HepG2 (cell line): ENCODE results near the gene ACTN2. TPM values are rescaled to one million over a fixed set of nuclear protein-coding genes. Genes with fewer than 3 reads are reported as not detected.

ENCODE experiments used
- ATAC-seq: fragments of 200-7000 bp; cut with Tn5 transposase; 3 replicates; pipeline ENCODE4 v1.9.1; 2020; ENCODE audit warnings: mild to moderate bottlenecking, moderate library complexity
- BruUV-seq: library from RNA; stranded (reverse); fragments of 400-500 nt; replicated peaks from 2 replicates; lab custom pipeline; 2021; lab: Mats Ljungman, UMichigan
- CTCF ChIA-PET: fragments of 300-600 bp; formaldehyde crosslinking; extraction: SDS; loops from one replicate; lab custom pipeline; 2021; ENCODE audit warnings: low total read pairs, inconsistent platforms, low intra/inter-chr PET ratio; lab: Yijun Ruan, JAX
- POLR2A ChIA-PET: fragments of 350-600 bp; sonication (Branson Sonifier 250); formaldehyde crosslinking; loops from one replicate; lab custom pipeline; 2020; ENCODE audit warnings: antibody characterized with exemption, inconsistent platforms; lab: Yijun Ruan, JAX
- DNase-seq: peaks from one replicate; pipeline ENCODE4 v3.0.0-alpha.2; 2015; ENCODE audit warnings: low spot score
- FAIRE-seq: peaks from 3 replicates; lab custom pipeline; 2011; peaks lifted over from hg19 to GRCh38; lab: Jason Lieb, UNC
- H2AFZ ChIP-seq: one replicate; pipeline ENCODE4 v1.6.1; 2011; ENCODE audit warnings: low read length, inconsistent platforms
- H3K27ac ChIP-seq: fragments of 300-600 bp; 3 replicates; pipeline ENCODE4 v1.8.0; 2011; ENCODE audit warnings: mixed run types, mild to moderate bottlenecking, mixed read lengths, low read length, inconsistent platforms; ENCODE audit not compliant: insufficient read depth; ENCODE audit errors: extremely low read length
- H3K27me3 ChIP-seq, 2 experiments: fragments of 200-600 bp in 1 of 2; 2 replicates in 1 of 2; 3 replicates in 1 of 2; pipeline versions ENCODE4 v1.6.0 to v1.8.0; 2011; ENCODE audit warnings: low read length in 2 of 2, mild to moderate bottlenecking in 2 of 2, moderate library complexity in 2 of 2, inconsistent platforms in 1 of 2; ENCODE audit not compliant: insufficient read depth in 2 of 2, control insufficient read depth in 1 of 2
- H3K36me3 ChIP-seq, 2 experiments: fragments of 200-600 bp in 1 of 2; replicated peaks in 1 of 2; 2 replicates in 1 of 2; 3 replicates in 1 of 2; pipeline versions ENCODE4 v1.5.1 to v1.8.0; 2011; ENCODE audit warnings: low read length in 2 of 2, inconsistent platforms in 1 of 2; ENCODE audit not compliant: insufficient read depth in 2 of 2, control insufficient read depth in 1 of 2
- H3K4me1 ChIP-seq: 2 replicates; pipeline ENCODE4 v1.5.1; 2012; ENCODE audit warnings: low read length, inconsistent platforms; ENCODE audit not compliant: insufficient read depth
- H3K4me2 ChIP-seq: 2 replicates; pipeline ENCODE4 v1.6.0; 2011; ENCODE audit warnings: low read depth, low read length, inconsistent platforms
- H3K4me3 ChIP-seq, 3 experiments: fragments of 200-600 bp in 1 of 3; sonication (generic), shearing (Covaris generic) in 1 of 3; replicated peaks in 1 of 3; 2 replicates each; pipeline ENCODE4 v1.5.1; 2011 to 2016; ENCODE audit warnings: low read length in 3 of 3, inconsistent platforms in 2 of 3, low read depth in 2 of 3, mild to moderate bottlenecking in 2 of 3, control low read depth in 1 of 3, mixed read lengths in 1 of 3; ENCODE audit not compliant: insufficient read depth in 1 of 3
- H3K79me2 ChIP-seq: one replicate; pipeline ENCODE4 v1.6.1; 2011; ENCODE audit warnings: low read length, inconsistent platforms; ENCODE audit not compliant: insufficient read depth
- H3K9ac ChIP-seq: 2 replicates; pipeline ENCODE4 v1.6.0; 2011; ENCODE audit warnings: mild to moderate bottlenecking, low read depth, low read length, inconsistent platforms; ENCODE audit not compliant: insufficient read depth
- H3K9me3 ChIP-seq: 2 replicates; pipeline ENCODE4 v1.5.1; 2012; ENCODE audit warnings: mild to moderate bottlenecking, low read length
- H4K20me1 ChIP-seq: 2 replicates; pipeline ENCODE4 v1.6.0; 2011; ENCODE audit warnings: inconsistent platforms, mild to moderate bottlenecking, low read length, moderate library complexity; ENCODE audit not compliant: insufficient read depth
- AHR ChIP-seq: IDR thresholded peaks from 2 replicates; pipeline ENCODE4 v1.6.1; 2018; ENCODE audit warnings: missing genetic modification reagents, missing compliant biosample characterization
- BCL6 ChIP-seq: IDR thresholded peaks from 2 replicates; pipeline ENCODE4 v1.6.1; 2016; ENCODE audit warnings: missing genetic modification reagents, missing compliant biosample characterization
- GTF3A ChIP-seq: sonication (generic); formaldehyde crosslinking; conservative IDR thresholded peaks from 2 replicates; pipeline ENCODE4 v1.4.0; 2020; ENCODE audit warnings: mild to moderate bottlenecking, missing genetic modification reagents
- HES4 ChIP-seq: sonication (generic); formaldehyde crosslinking; IDR thresholded peaks from 2 replicates; pipeline ENCODE4 v1.9.0; 2021; ENCODE audit warnings: mild to moderate bottlenecking, missing genetic modification reagents, borderline replicate concordance
- ZFP82 ChIP-seq: sonication (generic); formaldehyde crosslinking; IDR thresholded peaks from 2 replicates; pipeline ENCODE4 v1.5.1; 2020; ENCODE audit warnings: mild to moderate bottlenecking, missing genetic modification reagents, borderline replicate concordance
- ZNF225 ChIP-seq: sonication (generic); formaldehyde crosslinking; IDR thresholded peaks from 2 replicates; pipeline ENCODE4 v1.4.0; 2020; ENCODE audit warnings: mild to moderate bottlenecking, missing genetic modification reagents
- ZNF296 ChIP-seq: sonication (generic); formaldehyde crosslinking; conservative IDR thresholded peaks from 2 replicates; pipeline ENCODE4 v1.5.0; 2020; ENCODE audit warnings: mild to moderate bottlenecking, missing genetic modification reagents
- ZNF432 ChIP-seq: sonication (generic); formaldehyde crosslinking; IDR thresholded peaks from 2 replicates; pipeline ENCODE4 v1.5.0; 2020; ENCODE audit warnings: missing genetic modification reagents, mild to moderate bottlenecking, borderline replicate concordance
- ZNF607 ChIP-seq: sonication (generic); formaldehyde crosslinking; IDR thresholded peaks from 2 replicates; pipeline ENCODE4 v1.5.1; 2020; ENCODE audit warnings: missing genetic modification reagents, mild to moderate bottlenecking, borderline replicate concordance
- ZNF709 ChIP-seq: sonication (generic); formaldehyde crosslinking; IDR thresholded peaks from 2 replicates; pipeline ENCODE4 v1.5.0; 2020; ENCODE audit warnings: mild to moderate bottlenecking, missing genetic modification reagents
- ZSCAN25 ChIP-seq: sonication (generic); formaldehyde crosslinking; IDR thresholded peaks from 2 replicates; pipeline ENCODE4 v1.8.0; 2022; ENCODE audit warnings: mild to moderate bottlenecking, missing genetic modification reagents
- WGBS: methylation state at CpG from one replicate; pipeline ENCODE4 v1.1.6; 2017; ENCODE audit warnings: low lambda C conversion rate; 5-methylcytosine and 5-hydroxymethylcytosine counted together
- in situ Hi-C: cut with HindIII; loops from 2 replicates; pipeline ENCODE4 v1.10.0; 2017; ENCODE audit warnings: low pct_unique_long_range_greater_than_20kb; ENCODE audit not compliant: extremely low pct_ligation_motif_present
- intact Hi-C: fragments of 100-400 bp; cut with micrococcal nuclease; formaldehyde crosslinking; loops from one replicate; pipeline ENCODE4 v1.10.0; 2022; ENCODE audit not compliant: unreplicated experiment
- polyA plus RNA-seq, 8 experiments: library from polyadenylated mRNA; depleted of rRNA in 3 of 8; stranded (reverse) in 7 of 8; unstranded in 1 of 8; fragments of >200 nt; fragmentation: Illumina TruSeq in 4 of 8; extraction: Trizol in 4 of 8; gene quantifications; 2 replicates each; pipeline versions ENCODE4 v1.2.1 to v1.2.3, GENCODE V29; 2011 to 2016; ENCODE audit warnings: low read depth in 4 of 8, missing spikeins in 1 of 8, mixed read lengths in 1 of 8; ENCODE audit not compliant: insufficient read depth in 1 of 8
- total RNA-seq, 5 experiments: library from RNA; depleted of rRNA; stranded (reverse); fragments of >200 nt; fragmentation: Illumina TruSeq; extraction: Trizol; gene quantifications; 2 replicates each; pipeline ENCODE4 v1.2.3, GENCODE V29; 2016; ENCODE audit warnings: low read depth in 1 of 5
- TF ChIP-seq, protein P1 (sequence below): sonication (generic); formaldehyde crosslinking; IDR thresholded peaks from 2 replicates; pipeline ENCODE4 v1.4.0; 2020; ENCODE audit warnings: low read depth, mild to moderate bottlenecking, missing genetic modification reagents
- TF ChIP-seq, protein P2 (sequence below): sonication (generic); formaldehyde crosslinking; IDR thresholded peaks from 2 replicates; pipeline ENCODE4 v1.5.1; 2020; ENCODE audit warnings: missing genetic modification reagents, mild to moderate bottlenecking, borderline replicate concordance
- TF ChIP-seq, protein P3 (sequence below): sonication (generic); formaldehyde crosslinking; IDR thresholded peaks from 2 replicates; pipeline ENCODE4 v1.4.0; 2020; ENCODE audit warnings: mild to moderate bottlenecking, missing genetic modification reagents

Gene ACTN2
- total and polyA plus RNA-seq, 2 of the 13 experiments (the other 11 are each of a cell fraction or from before 2014, with no cell fraction given), result 0.04 to 0.13 TPM

DNA sequence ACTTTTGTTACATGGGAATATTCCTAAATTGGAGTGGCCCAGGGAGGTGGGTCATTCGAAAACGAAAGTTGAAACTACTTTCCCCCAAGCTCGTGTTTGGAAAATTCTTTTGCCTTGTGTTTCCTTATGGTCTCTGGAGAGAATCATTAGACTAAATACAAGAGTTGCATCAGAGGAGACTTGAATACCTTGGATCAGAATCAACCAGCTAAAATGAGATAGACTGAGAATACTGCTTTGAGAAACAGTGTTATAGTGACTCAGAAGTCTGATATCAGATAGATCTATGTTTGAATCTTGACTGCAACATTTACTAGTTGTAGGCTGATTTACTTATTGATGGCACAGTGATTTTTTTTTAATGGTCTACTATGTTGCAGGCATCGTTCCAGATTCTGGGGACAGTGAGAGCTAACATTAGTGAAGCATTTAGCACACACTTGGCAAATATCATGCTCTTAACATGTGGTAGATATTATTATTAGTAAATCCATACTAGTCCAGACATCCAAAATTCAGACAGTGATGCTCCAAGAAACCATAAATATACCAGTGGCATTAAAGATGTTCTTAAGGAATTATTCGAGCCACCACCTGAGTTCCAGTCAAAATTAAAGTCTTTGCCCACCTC, 12.9 kb upstream of the ACTN2 start:
- in situ Hi-C loops, result no loop called here
- POLR2A ChIA-PET, result no interaction called here
- Histone ChIP-seq H4K20me1 (no peaks in the 10 kb centered on the region), H3K79me2 (no peaks in the 10 kb centered on the region), H3K4me1 (no peaks in the 10 kb centered on the region), H3K36me3 (no peaks in the 10 kb centered on the region), H3K9me3 (no peaks in the 10 kb centered on the region), H3K4me3 (no peak overlapping the region), H3K4me2 (no peak overlapping the region), H3K27me3 (0 out of 5 replicates have a peak, but pooled peaks cover 0 to 1% of the 10 kb centered on the region in 2 experiments), H3K27ac (no peak overlapping the region), H3K9ac (no peak overlapping the region), H2AFZ (no peak overlapping the region)
- no TSS peak for BruUV-seq
- no peak for DNase-seq
- no peak for ATAC-seq
- under 1% methylated on average over 5 of the region's 5 CpGs for WGBS
- intact Hi-C loops, result no loop called here
- no peak for FAIRE-seq
- CTCF ChIA-PET, result no interaction called here
- TF ChIP-seq AHR (CRISPR knock-in tag) (no peak), GTF3A (CRISPR knock-in tag) (no peak), ZNF225 (CRISPR knock-in tag) (no peak), ZFP82 (no peak), BCL6 (CRISPR knock-in tag) (no peak), HES4 (CRISPR knock-in tag) (no peak), ZNF296 (no peak), ZNF432 (no peak), ZNF709 (CRISPR knock-in tag) (no peak), ZSCAN25 (CRISPR knock-in tag) (no peak), ZNF607 (CRISPR knock-in tag) (no peak)
- TF ChIP-seq, protein P1, sequence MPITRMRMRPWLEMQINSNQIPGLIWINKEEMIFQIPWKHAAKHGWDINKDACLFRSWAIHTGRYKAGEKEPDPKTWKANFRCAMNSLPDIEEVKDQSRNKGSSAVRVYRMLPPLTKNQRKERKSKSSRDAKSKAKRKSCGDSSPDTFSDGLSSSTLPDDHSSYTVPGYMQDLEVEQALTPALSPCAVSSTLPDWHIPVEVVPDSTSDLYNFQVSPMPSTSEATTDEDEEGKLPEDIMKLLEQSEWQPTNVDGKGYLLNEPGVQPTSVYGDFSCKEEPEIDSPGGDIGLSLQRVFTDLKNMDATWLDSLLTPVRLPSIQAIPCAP (CRISPR knock-in tag), result no peak
- TF ChIP-seq, protein P2, sequence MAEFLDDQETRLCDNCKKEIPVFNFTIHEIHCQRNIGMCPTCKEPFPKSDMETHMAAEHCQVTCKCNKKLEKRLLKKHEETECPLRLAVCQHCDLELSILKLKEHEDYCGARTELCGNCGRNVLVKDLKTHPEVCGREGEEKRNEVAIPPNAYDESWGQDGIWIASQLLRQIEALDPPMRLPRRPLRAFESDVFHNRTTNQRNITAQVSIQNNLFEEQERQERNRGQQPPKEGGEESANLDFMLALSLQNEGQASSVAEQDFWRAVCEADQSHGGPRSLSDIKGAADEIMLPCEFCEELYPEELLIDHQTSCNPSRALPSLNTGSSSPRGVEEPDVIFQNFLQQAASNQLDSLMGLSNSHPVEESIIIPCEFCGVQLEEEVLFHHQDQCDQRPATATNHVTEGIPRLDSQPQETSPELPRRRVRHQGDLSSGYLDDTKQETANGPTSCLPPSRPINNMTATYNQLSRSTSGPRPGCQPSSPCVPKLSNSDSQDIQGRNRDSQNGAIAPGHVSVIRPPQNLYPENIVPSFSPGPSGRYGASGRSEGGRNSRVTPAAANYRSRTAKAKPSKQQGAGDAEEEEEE (CRISPR knock-in tag), result no peak
- TF ChIP-seq, protein P3, sequence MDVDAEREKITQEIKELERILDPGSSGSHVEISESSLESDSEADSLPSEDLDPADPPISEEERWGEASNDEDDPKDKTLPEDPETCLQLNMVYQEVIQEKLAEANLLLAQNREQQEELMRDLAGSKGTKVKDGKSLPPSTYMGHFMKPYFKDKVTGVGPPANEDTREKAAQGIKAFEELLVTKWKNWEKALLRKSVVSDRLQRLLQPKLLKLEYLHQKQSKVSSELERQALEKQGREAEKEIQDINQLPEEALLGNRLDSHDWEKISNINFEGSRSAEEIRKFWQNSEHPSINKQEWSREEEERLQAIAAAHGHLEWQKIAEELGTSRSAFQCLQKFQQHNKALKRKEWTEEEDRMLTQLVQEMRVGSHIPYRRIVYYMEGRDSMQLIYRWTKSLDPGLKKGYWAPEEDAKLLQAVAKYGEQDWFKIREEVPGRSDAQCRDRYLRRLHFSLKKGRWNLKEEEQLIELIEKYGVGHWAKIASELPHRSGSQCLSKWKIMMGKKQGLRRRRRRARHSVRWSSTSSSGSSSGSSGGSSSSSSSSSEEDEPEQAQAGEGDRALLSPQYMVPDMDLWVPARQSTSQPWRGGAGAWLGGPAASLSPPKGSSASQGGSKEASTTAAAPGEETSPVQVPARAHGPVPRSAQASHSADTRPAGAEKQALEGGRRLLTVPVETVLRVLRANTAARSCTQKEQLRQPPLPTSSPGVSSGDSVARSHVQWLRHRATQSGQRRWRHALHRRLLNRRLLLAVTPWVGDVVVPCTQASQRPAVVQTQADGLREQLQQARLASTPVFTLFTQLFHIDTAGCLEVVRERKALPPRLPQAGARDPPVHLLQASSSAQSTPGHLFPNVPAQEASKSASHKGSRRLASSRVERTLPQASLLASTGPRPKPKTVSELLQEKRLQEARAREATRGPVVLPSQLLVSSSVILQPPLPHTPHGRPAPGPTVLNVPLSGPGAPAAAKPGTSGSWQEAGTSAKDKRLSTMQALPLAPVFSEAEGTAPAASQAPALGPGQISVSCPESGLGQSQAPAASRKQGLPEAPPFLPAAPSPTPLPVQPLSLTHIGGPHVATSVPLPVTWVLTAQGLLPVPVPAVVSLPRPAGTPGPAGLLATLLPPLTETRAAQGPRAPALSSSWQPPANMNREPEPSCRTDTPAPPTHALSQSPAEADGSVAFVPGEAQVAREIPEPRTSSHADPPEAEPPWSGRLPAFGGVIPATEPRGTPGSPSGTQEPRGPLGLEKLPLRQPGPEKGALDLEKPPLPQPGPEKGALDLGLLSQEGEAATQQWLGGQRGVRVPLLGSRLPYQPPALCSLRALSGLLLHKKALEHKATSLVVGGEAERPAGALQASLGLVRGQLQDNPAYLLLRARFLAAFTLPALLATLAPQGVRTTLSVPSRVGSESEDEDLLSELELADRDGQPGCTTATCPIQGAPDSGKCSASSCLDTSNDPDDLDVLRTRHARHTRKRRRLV (CRISPR knock-in tag), result no peak
